GM12878 (cell line): ENCODE measurements around the gene ZNF618. TPM values are rescaled to one million over a fixed set of nuclear protein-coding genes. Genes with fewer than 3 reads are reported as not detected.

ENCODE experiments used
- ATAC-seq: fragments of 200-7000 bp; cut with Tn5 transposase; 3 replicates; pipeline ENCODE4 v1.9.1; 2020; ENCODE audit warnings: mild to moderate bottlenecking, moderate library complexity
- BruUV-seq: library from RNA; stranded (reverse); fragments of 400-500 nt; replicated peaks from 2 replicates; lab custom pipeline; 2021; lab: Mats Ljungman, UMichigan
- CTCF ChIA-PET: fragments of 300-600 bp; sonication (Branson Sonifier 250); formaldehyde crosslinking; extraction: SDS; loops from one replicate; lab custom pipeline; 2021; ENCODE audit warnings: inconsistent platforms; lab: Yijun Ruan, JAX
- POLR2A ChIA-PET: fragments of 350-600 bp; formaldehyde crosslinking; extraction: SDS; loops from one replicate; lab custom pipeline; 2021; ENCODE audit warnings: inconsistent platforms; lab: Charles Lee
- RAD21 ChIA-PET: fragments of 300-600 bp; sonication (Branson Sonifier 250); formaldehyde crosslinking; loops from one replicate; lab custom pipeline; 2023; ENCODE audit warnings: antibody characterized with exemption; ENCODE audit not compliant: unreplicated experiment; lab: Charles Lee
- SMC1A ChIA-PET: fragments of 300-600 bp; sonication (Branson Sonifier 250); formaldehyde crosslinking; loops from one replicate; lab custom pipeline; 2023; ENCODE audit not compliant: unreplicated experiment, uncharacterized antibody; lab: Charles Lee
- DNase-seq: peaks from one replicate; pipeline ENCODE4 v3.0.0-alpha.2; 2011; ENCODE audit warnings: low read depth, low spot score
- FAIRE-seq: peaks from 3 replicates; lab custom pipeline; 2011; peaks lifted over from hg19 to GRCh38; lab: Jason Lieb, UNC
- H2AFZ ChIP-seq: 2 replicates; pipeline ENCODE4 v1.6.0; 2011; ENCODE audit warnings: low read depth, low read length, control low read depth; ENCODE audit not compliant: control insufficient read depth
- H3K27ac ChIP-seq: 2 replicates; pipeline ENCODE4 v1.5.1; 2011; ENCODE audit warnings: control low read depth; ENCODE audit not compliant: control insufficient read depth, insufficient read depth
- H3K27me3 ChIP-seq, 2 experiments: replicated peaks in 1 of 2; 2 replicates each; pipeline versions ENCODE4 v1.6.0 to v1.6.1; 2011; ENCODE audit warnings: low read length in 1 of 2; ENCODE audit not compliant: control insufficient read depth in 2 of 2, insufficient read depth in 2 of 2
- H3K36me3 ChIP-seq, 2 experiments: 2 replicates each; pipeline ENCODE4 v1.5.1; 2011; ENCODE audit warnings: low read length in 1 of 2; ENCODE audit not compliant: control insufficient read depth in 2 of 2, insufficient read depth in 2 of 2
- H3K4me1 ChIP-seq: 2 replicates; pipeline ENCODE4 v1.6.1; 2011; ENCODE audit warnings: mild to moderate bottlenecking, low read length, moderate library complexity, mixed read lengths; ENCODE audit not compliant: control insufficient read depth, insufficient read depth
- H3K4me2 ChIP-seq: 2 replicates; pipeline ENCODE4 v1.6.0; 2011; ENCODE audit warnings: control low read depth; ENCODE audit not compliant: control insufficient read depth, insufficient read depth
- H3K4me3 ChIP-seq: fragments of 200-600 bp; sonication (generic); 2 replicates; pipeline ENCODE4 v1.5.1; 2016
- H3K79me2 ChIP-seq: 2 replicates; pipeline ENCODE4 v1.6.0; 2011; ENCODE audit warnings: low read length; ENCODE audit not compliant: control insufficient read depth, insufficient read depth
- H3K9ac ChIP-seq: 2 replicates; pipeline ENCODE4 v1.8.0; 2011; ENCODE audit warnings: low read length, control low read depth, mixed read lengths; ENCODE audit not compliant: control insufficient read depth, insufficient read depth
- H3K9me3 ChIP-seq: replicated peaks from 3 replicates; pipeline ENCODE4 v1.5.1; 2011; ENCODE audit warnings: mild to moderate bottlenecking, low read length; ENCODE audit not compliant: control insufficient read depth, insufficient read depth
- H4K20me1 ChIP-seq: 2 replicates; pipeline ENCODE4 v1.6.0; 2011; ENCODE audit not compliant: control insufficient read depth, insufficient read depth
- BMI1 ChIP-seq: fragments of 450-650 bp; IDR thresholded peaks from 2 replicates; pipeline ENCODE4 v1.6.1; 2016; ENCODE audit warnings: mild to moderate bottlenecking, moderate library complexity, borderline replicate concordance
- EP300 ChIP-seq, 2 experiments: fragments of 150-350 bp in 1 of 2; IDR thresholded peaks; 2 replicates each; pipeline ENCODE4 v1.6.1; 2011 to 2012; ENCODE audit warnings: low read depth in 2 of 2, low read length in 2 of 2, borderline replicate concordance in 1 of 2, improper control_type of control experiment in 1 of 2, inconsistent platforms in 1 of 2; ENCODE audit not compliant: control insufficient read depth in 1 of 2
- EZH2 ChIP-seq: IDR thresholded peaks from 2 replicates; pipeline ENCODE4 v1.6.1; 2012; ENCODE audit warnings: low read depth, mild to moderate bottlenecking, control low read depth, inconsistent platforms, low read length, borderline replicate concordance; ENCODE audit not compliant: control insufficient read depth
- IRF3 ChIP-seq: fragments of 450-650 bp; IDR thresholded peaks from 2 replicates; pipeline ENCODE4 v1.6.1; 2014; ENCODE audit warnings: mild to moderate bottlenecking
- PML ChIP-seq: IDR thresholded peaks from 2 replicates; pipeline ENCODE4 v1.6.1; 2012; ENCODE audit warnings: low read length, inconsistent platforms
- ZNF622 ChIP-seq: fragments of 450-650 bp; IDR thresholded peaks from 2 replicates; pipeline ENCODE4 v1.6.1; 2017; ENCODE audit warnings: mild to moderate bottlenecking, inconsistent platforms
- ZSCAN29 ChIP-seq: fragments of 450-650 bp; IDR thresholded peaks from 2 replicates; pipeline ENCODE4 v1.6.1; 2017; ENCODE audit warnings: mild to moderate bottlenecking, moderate library complexity
- WGBS: methylation state at CpG from one replicate; pipeline ENCODE4 v1.1.6; 2016; ENCODE audit warnings: low lambda C conversion rate; ENCODE audit not compliant: insufficient replicate concordance, insufficient coverage; ENCODE audit errors: missing lambda C conversion rate; 5-methylcytosine and 5-hydroxymethylcytosine counted together
- in situ Hi-C: fragments of 300-500 bp; cut with MboI; formaldehyde crosslinking; loops from 9 replicates; pipeline ENCODE4 v1.14.3; 2018; ENCODE audit warnings: mixed read lengths
- intact Hi-C: fragments of 100-400 bp; cut with micrococcal nuclease; formaldehyde crosslinking; loops from one replicate; pipeline ENCODE4 v1.14.2; 2022; ENCODE audit not compliant: unreplicated experiment
- polyA plus RNA-seq, 11 experiments: library from polyadenylated mRNA; depleted of rRNA in 4 of 11; unstranded in 6 of 11; stranded (reverse) in 5 of 11; fragments of >200 nt; fragmentation: Nextera tagmentation in 4 of 11; fragmentation: Illumina TruSeq in 1 of 11; extraction: Ambion mirVana in 4 of 11; extraction: Trizol in 1 of 11; gene quantifications; 1 replicate in 1 of 11; 2 replicates in 10 of 11; pipeline versions ENCODE4 v1.2.1 to v1.2.3, GENCODE V29; 2011 to 2016; ENCODE audit warnings: inconsistent platforms in 2 of 11, missing spikeins in 2 of 11, low read depth in 1 of 11
- total RNA-seq, 4 experiments: library from RNA; depleted of rRNA in 3 of 4; stranded (reverse); fragments of >200 nt in 3 of 4; fragmentation: Illumina TruSeq in 1 of 4; extraction: Trizol in 1 of 4; gene quantifications; 2 replicates each; pipeline versions ENCODE4 v1.2.1 to v1.2.3, GENCODE V29; 2013 to 2021
- TF ChIP-seq, protein P1 (sequence below): IDR thresholded peaks from 2 replicates; pipeline ENCODE4 v1.6.1; 2012; ENCODE audit warnings: low read depth, low read length, improper control_type of control experiment
- TF ChIP-seq, protein P2 (sequence below): fragments of 450-650 bp; formaldehyde crosslinking; IDR thresholded peaks from 2 replicates; pipeline ENCODE4 v1.5.0; 2022; ENCODE audit warnings: mild to moderate bottlenecking, missing genetic modification characterization

ZNF618 gene
- total and polyA plus RNA-seq, 10 of the 15 experiments (the other 5 are each of a cell fraction or from before 2014, with no cell fraction given) = 0.01 to 0.24 (median 0.06) TPM; not detected in 2

DNA sequence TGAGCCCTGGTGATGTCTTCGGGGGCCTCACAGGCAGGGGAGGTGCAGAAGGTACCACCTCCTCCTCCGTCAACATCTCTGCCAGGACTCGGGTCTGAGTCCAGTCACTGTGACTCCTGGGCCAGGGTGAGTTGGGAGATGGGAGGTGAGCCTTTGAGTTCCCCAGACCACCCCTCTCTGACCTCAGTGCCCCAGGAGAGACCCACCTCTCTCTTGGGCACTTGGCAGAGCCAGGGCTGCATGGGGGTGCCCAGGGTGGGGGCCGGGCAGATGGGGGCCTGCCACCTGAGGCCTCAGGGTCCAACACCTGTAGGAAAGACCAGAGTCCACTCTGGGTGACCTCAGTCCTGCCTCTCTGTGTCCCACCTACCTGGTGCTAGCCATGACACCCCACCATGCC, 216.2 kb downstream of the ZNF618 start:
- ATAC-seq (no peak), DNase-seq (no peak), FAIRE-seq (no peak)
- no TSS peak for BruUV-seq
- no peaks in the 10 kb centered on the region for H3K9me3 ChIP-seq
- no peaks in the 10 kb centered on the region for H3K79me2 ChIP-seq
- H3K9ac ChIP-seq = no peak overlapping the region
- ChIA-PET RAD21 (no interaction called here), POLR2A (no interaction called here), CTCF (no interaction called here), SMC1A (no interaction called here)
- TF ChIP-seq EP300 (IDR thresholded peaks at IDR 0.05; ENCODE audit: borderline replicate concordance in 1 of 2, control insufficient read depth in 1 of 2, low read depth in 2 of 2, low read length in 2 of 2) = no peak
- no peak for TF ChIP-seq IRF3
- no peak for TF ChIP-seq EZH2
- no peak for TF ChIP-seq ZNF622
- TF ChIP-seq ZSCAN29 = no peak
- TF ChIP-seq BMI1 = no peak
- TF ChIP-seq PML = no peak
- TF ChIP-seq, protein P1, sequence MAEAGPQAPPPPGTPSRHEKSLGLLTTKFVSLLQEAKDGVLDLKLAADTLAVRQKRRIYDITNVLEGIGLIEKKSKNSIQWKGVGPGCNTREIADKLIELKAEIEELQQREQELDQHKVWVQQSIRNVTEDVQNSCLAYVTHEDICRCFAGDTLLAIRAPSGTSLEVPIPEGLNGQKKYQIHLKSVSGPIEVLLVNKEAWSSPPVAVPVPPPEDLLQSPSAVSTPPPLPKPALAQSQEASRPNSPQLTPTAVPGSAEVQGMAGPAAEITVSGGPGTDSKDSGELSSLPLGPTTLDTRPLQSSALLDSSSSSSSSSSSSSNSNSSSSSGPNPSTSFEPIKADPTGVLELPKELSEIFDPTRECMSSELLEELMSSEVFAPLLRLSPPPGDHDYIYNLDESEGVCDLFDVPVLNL = no peak
- TF ChIP-seq, protein P2, sequence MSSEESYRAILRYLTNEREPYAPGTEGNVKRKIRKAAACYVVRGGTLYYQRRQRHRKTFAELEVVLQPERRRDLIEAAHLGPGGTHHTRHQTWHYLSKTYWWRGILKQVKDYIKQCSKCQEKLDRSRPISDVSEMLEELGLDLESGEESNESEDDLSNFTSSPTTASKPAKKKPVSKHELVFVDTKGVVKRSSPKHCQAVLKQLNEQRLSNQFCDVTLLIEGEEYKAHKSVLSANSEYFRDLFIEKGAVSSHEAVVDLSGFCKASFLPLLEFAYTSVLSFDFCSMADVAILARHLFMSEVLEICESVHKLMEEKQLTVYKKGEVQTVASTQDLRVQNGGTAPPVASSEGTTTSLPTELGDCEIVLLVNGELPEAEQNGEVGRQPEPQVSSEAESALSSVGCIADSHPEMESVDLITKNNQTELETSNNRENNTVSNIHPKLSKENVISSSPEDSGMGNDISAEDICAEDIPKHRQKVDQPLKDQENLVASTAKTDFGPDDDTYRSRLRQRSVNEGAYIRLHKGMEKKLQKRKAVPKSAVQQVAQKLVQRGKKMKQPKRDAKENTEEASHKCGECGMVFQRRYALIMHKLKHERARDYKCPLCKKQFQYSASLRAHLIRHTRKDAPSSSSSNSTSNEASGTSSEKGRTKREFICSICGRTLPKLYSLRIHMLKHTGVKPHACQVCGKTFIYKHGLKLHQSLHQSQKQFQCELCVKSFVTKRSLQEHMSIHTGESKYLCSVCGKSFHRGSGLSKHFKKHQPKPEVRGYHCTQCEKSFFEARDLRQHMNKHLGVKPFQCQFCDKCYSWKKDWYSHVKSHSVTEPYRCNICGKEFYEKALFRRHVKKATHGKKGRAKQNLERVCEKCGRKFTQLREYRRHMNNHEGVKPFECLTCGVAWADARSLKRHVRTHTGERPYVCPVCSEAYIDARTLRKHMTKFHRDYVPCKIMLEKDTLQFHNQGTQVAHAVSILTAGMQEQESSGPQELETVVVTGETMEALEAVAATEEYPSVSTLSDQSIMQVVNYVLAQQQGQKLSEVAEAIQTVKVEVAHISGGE (CRISPR knock-in tag) = no peak
- H3K4me1 ChIP-seq = no peaks in the 10 kb centered on the region
- H2AFZ ChIP-seq = no peak overlapping the region
- no peaks in the 10 kb centered on the region; a peak in 2 of 4 replicates for H3K27me3 ChIP-seq
- in situ Hi-C loops (loop anchor here (25.0 kb wide), 1 partner anchor 195 kb away; no protein-coding TSS in a partner anchor), intact Hi-C loops (no loop called here)
- no peak overlapping the region for H3K4me2 ChIP-seq
- WGBS = 24% methylated on average over 3 of the region's 4 CpGs
- H4K20me1 ChIP-seq = no peaks in the 10 kb centered on the region
- H3K36me3 ChIP-seq = no peaks in the 10 kb centered on the region
- no peak overlapping the region for H3K27ac ChIP-seq
- H3K4me3 ChIP-seq = no peak overlapping the region
